ENCODE data around the gene PATZ1. TPM values are rescaled to one million over a fixed set of nuclear protein-coding genes. Genes with fewer than 3 reads are reported as not detected.

The PATZ1 gene
- total and polyA plus RNA-seq, 9 of the 15 experiments (the other 6 are each of a cell fraction or from before 2014, with no cell fraction given), result 0.63 to 7.8 (median 4.2) TPM

- in situ Hi-C loops (cut with MboI), result no loop called here
Observed at GRCh38 chr22:31321421-31321820, 24.7 kb downstream of the PATZ1 start.

More at GRCh38 chr22:31321421-31321820, 24.7 kb downstream of the PATZ1 start:
- no peaks in the 10 kb centered on the region for H3K9me3 ChIP-seq (replicated peaks; ENCODE audit: control insufficient read depth, insufficient read depth, low read depth, low read length)
- ChIA-PET POLR2A (interaction anchor here (0.6 to 1.1 kb wide), 3 partner anchors 16 to 214 kb away, joined by 3 to 6 read pairs (median 3); partner anchors contain the start of genes PATZ1 and SELENOM), CTCF (ENCODE audit: low intra/inter-chr PET ratio) (no interaction called here)
- DNase-seq (ENCODE audit: extremely low read depth in 1 of 4, low spot score in 3 of 4) (no peak), FAIRE-seq (no peak), ATAC-seq (no peak)
- no peaks in the 10 kb centered on the region for H3K4me1 ChIP-seq (replicated peaks in 1 of 2; ENCODE audit: control insufficient read depth in 2 of 2, insufficient read depth in 2 of 2, low read length in 2 of 2)
- no TSS peak for BruUV-seq (replicated peaks)
- no peak overlapping the region for H3K9ac ChIP-seq (ENCODE audit: insufficient read depth in 1 of 2, low read depth in 2 of 2, low read length in 2 of 2)
- 0 out of 3 replicates have a peak, but pooled peaks cover 3% of the 10 kb centered on the region for H3K36me3 ChIP-seq (ENCODE audit: control insufficient read depth, insufficient read depth, low read length)
- no peaks in the 10 kb centered on the region for H3K79me2 ChIP-seq (ENCODE audit: control insufficient read depth, insufficient read depth, low read length)
- TF ChIP-seq SP1 (CRISPR knock-in tag; IDR thresholded peaks at IDR 0.05) (no peak), AFF4 (CRISPR knock-in tag; IDR thresholded peaks at IDR 0.05) (no peak), KDM2B (CRISPR knock-in tag; IDR thresholded peaks at IDR 0.05) (no peak), CREB1 (IDR thresholded peaks at IDR 0.05) (no peak), CREB1 (CRISPR knock-in tag; IDR thresholded peaks at IDR 0.05) (no peak), ZBTB11 (CRISPR knock-in tag; IDR thresholded peaks at IDR 0.05) (no peak), PRPF4 (IDR thresholded peaks at IDR 0.05; ENCODE audit: insufficient read depth, low read depth, low read length, poor library complexity, severe bottlenecking) (no peak)
- H3K4me2 ChIP-seq (ENCODE audit: insufficient read depth, low read length), result no peak overlapping the region
- no peaks in the 10 kb centered on the region for H4K20me1 ChIP-seq (replicated peaks; ENCODE audit: control insufficient read depth, insufficient read depth, low read length)
- H3K27me3 ChIP-seq (ENCODE audit: control insufficient read depth in 2 of 2, insufficient read depth in 2 of 2, low read length in 2 of 2), result no peaks in the 10 kb centered on the region
- intact Hi-C loops (cut with micrococcal nuclease), result no loop called here
- H2AFZ ChIP-seq (ENCODE audit: low read depth, low read length), result no peak overlapping the region
- no peak overlapping the region for H3K27ac ChIP-seq (ENCODE audit: extremely low read depth, low read depth, low read length)
- no peaks in the 10 kb centered on the region for H3K9me1 ChIP-seq (ENCODE audit: control insufficient read depth, insufficient read depth, low read length)
- 4% methylated on average over 4 of the region's 4 CpGs for WGBS (ENCODE audit: insufficient coverage, low coverage, missing lambda C conversion rate)
- no peak overlapping the region for H3K4me3 ChIP-seq

Measured in K562 (cell line).